CD4-positive, alpha-beta T cell (primary cell): Measurements from ENCODE around the gene FBN2. TPM values are rescaled to one million over a fixed set of nuclear protein-coding genes. Genes with fewer than 3 reads are reported as not detected.

Experiments used
- ATAC-seq: fragments of 200-7000 bp; cut with Tn5 transposase; one replicate; pipeline ENCODE4 v1.10.0; 2022; ENCODE audit warnings: mild to moderate bottlenecking; ENCODE audit not compliant: poor library complexity
- CTCF ChIA-PET: fragments of 350-600 bp; sonication (Branson Sonifier 250); formaldehyde crosslinking; loops from one replicate; lab custom pipeline; 2021; ENCODE audit warnings: antibody characterized with exemption, inconsistent platforms; lab: Charles Lee
- POLR2A ChIA-PET: fragments of 350-600 bp; sonication (Branson Sonifier 250); formaldehyde crosslinking; loops from one replicate; lab custom pipeline; 2021; ENCODE audit warnings: antibody characterized with exemption, inconsistent platforms; lab: Charles Lee
- DNase-seq, 14 experiments: peaks; one replicate each; pipeline ENCODE4 v3.0.0-alpha.2; 2013 to 2020; ENCODE audit warnings: mixed read lengths in 2 of 14
- H3K27ac ChIP-seq, 2 donors: one replicate each; pipeline versions ENCODE4 v1.5.1 to v1.7.0; 2013; ENCODE audit warnings: low read length in 2 of 2, low read depth in 1 of 2, mild to moderate bottlenecking in 1 of 2
- H3K27me3 ChIP-seq, 2 experiments: 1 replicate in 1 of 2; 2 replicates in 1 of 2; pipeline versions ENCODE4 v1.6.1 to v1.7.0; 2013; ENCODE audit warnings: low read length in 2 of 2, control low read depth in 1 of 2, mild to moderate bottlenecking in 1 of 2, moderate library complexity in 1 of 2; ENCODE audit not compliant: insufficient read depth in 2 of 2, control insufficient read depth in 1 of 2
- H3K36me3 ChIP-seq: one replicate; pipeline ENCODE4 v1.6.1; 2013; ENCODE audit warnings: low read length, control low read depth; ENCODE audit not compliant: insufficient read depth
- H3K4me1 ChIP-seq: one replicate; pipeline ENCODE4 v1.6.1; 2013; ENCODE audit warnings: low read length, control low read depth; ENCODE audit not compliant: insufficient read depth
- H3K4me3 ChIP-seq: one replicate; pipeline ENCODE4 v1.5.1; 2013; ENCODE audit warnings: mild to moderate bottlenecking, low read length, moderate library complexity
- H3K9me3 ChIP-seq, 2 experiments: 1 replicate in 1 of 2; 2 replicates in 1 of 2; pipeline versions ENCODE4 v1.6.1 to v1.7.0; 2013; ENCODE audit warnings: low read length in 2 of 2, mild to moderate bottlenecking in 2 of 2, control low read depth in 1 of 2, moderate library complexity in 1 of 2; ENCODE audit not compliant: control insufficient read depth in 1 of 2, insufficient read depth in 1 of 2
- H3K27ac Mint-ChIP-seq: one replicate; pipeline ENCODE4 v1.8.0; 2020; ENCODE audit warnings: mixed read lengths
- H3K27me3 Mint-ChIP-seq: one replicate; pipeline ENCODE4 v1.8.0; 2021; ENCODE audit warnings: mixed read lengths
- H3K36me3 Mint-ChIP-seq: one replicate; pipeline ENCODE4 v1.8.0; 2021; ENCODE audit warnings: low read depth, mixed read lengths
- H3K4me1 Mint-ChIP-seq: one replicate; pipeline ENCODE4 v1.8.0; 2021; ENCODE audit warnings: low read depth, mixed read lengths
- H3K4me3 Mint-ChIP-seq: one replicate; pipeline ENCODE4 v1.8.0; 2020; ENCODE audit warnings: mild to moderate bottlenecking, mixed read lengths
- H3K9me3 Mint-ChIP-seq: one replicate; pipeline ENCODE4 v1.8.0; 2020; ENCODE audit warnings: mixed read lengths
- CTCF ChIP-seq: fragments of 200-600 bp; IDR thresholded peaks from one replicate; pipeline ENCODE4 v1.8.0; 2022; ENCODE audit warnings: antibody characterized with exemption, mild to moderate bottlenecking
- intact Hi-C, 2 experiments: fragments of 100-400 bp; cut with DNase I in 1 of 2; cut with micrococcal nuclease in 1 of 2; formaldehyde crosslinking; loops; one replicate each; pipeline versions ENCODE4 v1.15.1 to v1.9.0; 2023 to 2025; cut with DNase I, micrococcal nuclease
- total RNA-seq, 174 experiments: library from RNA in 2 of 174; stranded (reverse) in 2 of 174; gene quantifications; one replicate each; pipeline ENCODE4 v1.2.3 and lab custom pipeline; 2021 to 2026

Gene FBN2
- total RNA-seq, 2 experiments from 2014 or later = 0.06 TPM; not detected in 1

- no peaks in the 10 kb centered on the region for H3K27me3 ChIP-seq
- no peak for TF ChIP-seq CTCF
- H3K27ac Mint-ChIP-seq = no peak overlapping the region
- no peak for DNase-seq
- ChIA-PET POLR2A (no interaction called here), CTCF (no interaction called here)
- no peaks in the 10 kb centered on the region for H3K4me1 Mint-ChIP-seq
- no peak overlapping the region for H3K4me3 ChIP-seq
- no peaks in the 10 kb centered on the region for H3K36me3 ChIP-seq
- ATAC-seq = no peak
- intact Hi-C loops = no loop called here
- no peaks in the 10 kb centered on the region for H3K36me3 Mint-ChIP-seq
- no peaks in the 10 kb centered on the region for H3K9me3 Mint-ChIP-seq
- no peaks in the 10 kb centered on the region for H3K27me3 Mint-ChIP-seq
- no peak overlapping the region for H3K27ac ChIP-seq
- no peaks in the 10 kb centered on the region for H3K4me1 ChIP-seq
- no peak overlapping the region for H3K4me3 Mint-ChIP-seq
- H3K9me3 ChIP-seq = no peaks in the 10 kb centered on the region
Observed at GRCh38 chr5:128317481-128317880, 220.6 kb downstream of the FBN2 start.

GRCh38 chr5:128315671-128316070 lies 222.4 kb downstream of the FBN2 start:
- POLR2A ChIA-PET = no interaction called here
- Histone ChIP-seq H3K27me3 (no peaks in the 10 kb centered on the region), H3K9me3 (no peaks in the 10 kb centered on the region), H3K4me1 (no peaks in the 10 kb centered on the region), H3K27ac (no peak overlapping the region), H3K36me3 (no peaks in the 10 kb centered on the region), H3K4me3 (no peak overlapping the region)
- Mint-ChIP-seq H3K9me3 (no peaks in the 10 kb centered on the region), H3K27me3 (no peaks in the 10 kb centered on the region), H3K27ac (no peak overlapping the region), H3K36me3 (no peaks in the 10 kb centered on the region), H3K4me1 (no peaks in the 10 kb centered on the region), H3K4me3 (no peak overlapping the region)
- DNase-seq (no peak), ATAC-seq (no peak)
- TF ChIP-seq CTCF = no peak
- intact Hi-C loops = no loop called here
- CTCF ChIA-PET = no interaction called here

DNA sequence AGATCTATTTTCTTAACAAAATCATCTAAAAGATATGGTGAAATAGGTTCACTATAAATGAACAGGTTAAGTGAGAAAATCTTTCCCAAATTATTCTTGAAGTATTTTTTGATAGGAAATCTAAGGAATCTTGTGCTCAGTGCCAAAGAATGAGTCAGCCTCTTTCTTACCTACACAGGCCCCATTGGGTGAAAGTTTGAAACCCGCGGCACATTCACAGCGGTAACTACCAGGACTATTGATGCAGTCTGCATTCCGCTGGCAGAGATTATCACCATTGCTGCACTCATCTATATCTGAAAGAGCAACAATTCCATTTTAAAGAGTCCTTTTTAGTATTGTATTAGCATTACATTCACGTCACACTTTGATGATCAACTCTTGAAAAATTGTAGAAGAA lies 232.7 kb downstream of the FBN2 start:
- Histone ChIP-seq H3K27ac (no peak overlapping the region), H3K9me3 (no peaks in the 10 kb centered on the region), H3K4me1 (no peaks in the 10 kb centered on the region), H3K4me3 (no peak overlapping the region), H3K36me3 (no peaks in the 10 kb centered on the region), H3K27me3 (no peaks in the 10 kb centered on the region)
- intact Hi-C loops = no loop called here
- Mint-ChIP-seq H3K9me3 (no peaks in the 10 kb centered on the region), H3K27me3 (no peaks in the 10 kb centered on the region), H3K4me1 (no peaks in the 10 kb centered on the region), H3K36me3 (no peaks in the 10 kb centered on the region), H3K4me3 (no peak overlapping the region), H3K27ac (no peak overlapping the region)
- no peak for TF ChIP-seq CTCF
- POLR2A ChIA-PET = no interaction called here
- DNase-seq (no peak), ATAC-seq (no peak)
- CTCF ChIA-PET = no interaction called here
